ENCODE results near the gene ENTPD3.

ENTPD3 gene

DNA sequence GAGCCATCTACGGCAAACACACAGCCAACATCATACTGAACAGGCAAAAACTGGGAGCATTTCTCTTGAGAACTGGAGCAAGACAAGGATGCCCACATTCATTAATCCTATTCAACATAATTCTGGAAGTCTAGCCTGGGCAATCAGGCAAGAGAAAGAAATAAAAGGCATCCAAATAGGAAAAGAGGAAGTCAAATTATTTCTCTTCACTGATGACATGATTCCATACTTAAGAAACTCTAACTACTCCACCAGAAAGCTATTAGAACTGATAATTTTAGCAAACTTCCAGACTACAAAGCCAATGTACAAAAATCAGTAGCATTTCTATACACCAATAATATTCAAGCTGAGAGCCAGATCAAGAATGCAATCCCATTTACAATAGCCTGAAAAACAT, 17.3 kb upstream of the ENTPD3 start:
- TF ChIP-seq CSRNP3 (CRISPR knock-in tag; IDR thresholded peaks at IDR 0.05), result no peak
- no peak for TF ChIP-seq ZFP30 (CRISPR knock-in tag; IDR thresholded peaks at IDR 0.05)
- no peak for TF ChIP-seq TCF4 (CRISPR knock-in tag; IDR thresholded peaks at IDR 0.05; ENCODE audit: borderline replicate concordance)
- TF ChIP-seq GLIS3 (CRISPR knock-in tag; IDR thresholded peaks at IDR 0.05), result no peak
- TF ChIP-seq, protein P1, sequence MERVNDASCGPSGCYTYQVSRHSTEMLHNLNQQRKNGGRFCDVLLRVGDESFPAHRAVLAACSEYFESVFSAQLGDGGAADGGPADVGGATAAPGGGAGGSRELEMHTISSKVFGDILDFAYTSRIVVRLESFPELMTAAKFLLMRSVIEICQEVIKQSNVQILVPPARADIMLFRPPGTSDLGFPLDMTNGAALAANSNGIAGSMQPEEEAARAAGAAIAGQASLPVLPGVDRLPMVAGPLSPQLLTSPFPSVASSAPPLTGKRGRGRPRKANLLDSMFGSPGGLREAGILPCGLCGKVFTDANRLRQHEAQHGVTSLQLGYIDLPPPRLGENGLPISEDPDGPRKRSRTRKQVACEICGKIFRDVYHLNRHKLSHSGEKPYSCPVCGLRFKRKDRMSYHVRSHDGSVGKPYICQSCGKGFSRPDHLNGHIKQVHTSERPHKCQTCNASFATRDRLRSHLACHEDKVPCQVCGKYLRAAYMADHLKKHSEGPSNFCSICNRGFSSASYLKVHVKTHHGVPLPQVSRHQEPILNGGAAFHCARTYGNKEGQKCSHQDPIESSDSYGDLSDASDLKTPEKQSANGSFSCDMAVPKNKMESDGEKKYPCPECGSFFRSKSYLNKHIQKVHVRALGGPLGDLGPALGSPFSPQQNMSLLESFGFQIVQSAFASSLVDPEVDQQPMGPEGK (CRISPR knock-in tag; IDR thresholded peaks at IDR 0.05; ENCODE audit: borderline replicate concordance), result no peak
- TF ChIP-seq ARNTL (CRISPR knock-in tag; IDR thresholded peaks at IDR 0.05; ENCODE audit: borderline replicate concordance, low read depth), result no peak
- TF ChIP-seq RARB (CRISPR knock-in tag; IDR thresholded peaks at IDR 0.05), result no peak
- ATAC-seq, result no peak

DNA sequence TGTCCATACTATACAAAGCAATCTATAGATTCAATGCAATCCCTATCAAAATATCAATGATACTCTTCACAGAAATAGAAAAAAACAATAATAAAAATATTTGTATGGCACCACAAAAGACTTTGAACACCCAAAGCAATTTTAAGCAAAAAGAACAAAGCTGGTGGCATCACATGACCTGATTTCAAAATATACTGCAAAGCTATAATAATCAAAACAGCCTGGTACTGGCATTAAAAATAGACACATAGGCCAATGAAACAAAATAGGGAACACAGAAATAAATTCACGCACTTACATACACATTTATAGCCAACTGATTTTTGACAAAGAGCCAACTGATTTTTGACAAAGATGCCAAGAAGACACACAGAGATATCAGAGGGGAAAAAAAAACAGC, 9.2 kb upstream of the ENTPD3 start:
- no peak for ATAC-seq
- no peak for TF ChIP-seq TOX (CRISPR knock-in tag; IDR thresholded peaks at IDR 0.05; ENCODE audit: borderline replicate concordance)
- TF ChIP-seq GLIS3 (CRISPR knock-in tag; IDR thresholded peaks at IDR 0.05), result no peak
- TF ChIP-seq TSHZ2 (CRISPR knock-in tag; IDR thresholded peaks at IDR 0.05), result no peak
- TF ChIP-seq ARNTL (CRISPR knock-in tag; IDR thresholded peaks at IDR 0.05; ENCODE audit: borderline replicate concordance, low read depth), result no peak

- ATAC-seq, result no peak
- TF ChIP-seq ARNTL (CRISPR knock-in tag; IDR thresholded peaks at IDR 0.05; ENCODE audit: borderline replicate concordance, low read depth), result no peak
- TF ChIP-seq ZNF70 (CRISPR knock-in tag; IDR thresholded peaks at IDR 0.05), result no peak
- no peak for TF ChIP-seq POU6F1 (CRISPR knock-in tag; IDR thresholded peaks at IDR 0.05; ENCODE audit: borderline replicate concordance, low read depth)
- no peak for TF ChIP-seq CREB5 (CRISPR knock-in tag; IDR thresholded peaks at IDR 0.05; ENCODE audit: low read depth)
- TF ChIP-seq BACH2 (CRISPR knock-in tag; IDR thresholded peaks at IDR 0.05; ENCODE audit: borderline replicate concordance), result no peak
- no peak for TF ChIP-seq ZFP30 (CRISPR knock-in tag; IDR thresholded peaks at IDR 0.05)
- TF ChIP-seq RARB (CRISPR knock-in tag; IDR thresholded peaks at IDR 0.05), result no peak
- TF ChIP-seq ZC3H10 (CRISPR knock-in tag; IDR thresholded peaks at IDR 0.05), result no peak
These were observed 7.2 kb upstream of the ENTPD3 start for GRCh38 chr3:40379674-40380306.

DNA sequence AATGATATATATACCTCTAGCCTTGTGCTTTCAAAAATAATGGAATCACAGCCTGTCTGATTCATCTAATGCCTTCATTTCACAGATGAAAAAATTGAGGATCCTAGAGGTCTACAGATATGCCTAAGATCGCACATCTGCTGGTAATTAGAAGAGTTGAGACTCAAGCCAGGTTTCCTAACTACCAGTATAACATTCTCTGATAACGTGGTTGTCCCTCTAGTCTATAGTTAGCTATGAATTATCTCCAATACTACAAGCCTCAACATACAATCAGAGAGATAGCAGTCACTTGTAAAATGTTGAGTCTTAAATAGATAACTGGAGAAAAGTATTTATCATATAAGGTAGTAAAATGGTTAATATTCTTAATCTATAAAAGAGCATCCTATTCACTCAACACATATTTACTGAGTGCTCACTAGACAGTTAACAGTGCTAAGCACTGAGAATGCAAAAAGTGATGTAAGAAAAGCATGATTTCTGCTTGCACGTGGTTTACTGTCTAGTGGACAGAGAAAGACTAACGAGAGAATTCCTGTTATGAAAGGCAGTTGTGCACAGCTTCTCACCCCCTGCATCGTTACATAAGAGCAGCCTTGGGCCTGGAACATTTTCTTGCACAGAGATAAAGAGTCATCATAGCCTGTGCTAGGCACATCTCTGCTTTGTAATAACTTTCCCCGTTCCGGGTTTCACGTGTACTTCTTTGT, 4.9 kb upstream of the ENTPD3 start:
- TF ChIP-seq CSRNP3 (CRISPR knock-in tag; IDR thresholded peaks at IDR 0.05), result no peak
- TF ChIP-seq CREB5 (CRISPR knock-in tag; IDR thresholded peaks at IDR 0.05; ENCODE audit: low read depth), result no peak
- TF ChIP-seq ZC3H10 (CRISPR knock-in tag; IDR thresholded peaks at IDR 0.05), result no peak
- TF ChIP-seq BACH2 (CRISPR knock-in tag; IDR thresholded peaks at IDR 0.05; ENCODE audit: borderline replicate concordance), result no peak
- TF ChIP-seq ZNF565 (CRISPR knock-in tag; conservative IDR thresholded peaks at IDR 0.05; ENCODE audit: low read depth), result no peak
- TF ChIP-seq TOX (CRISPR knock-in tag; IDR thresholded peaks at IDR 0.05; ENCODE audit: borderline replicate concordance), result no peak
- no peak for TF ChIP-seq ZNF70 (CRISPR knock-in tag; IDR thresholded peaks at IDR 0.05)
- TF ChIP-seq ZFP3 (CRISPR knock-in tag; IDR thresholded peaks at IDR 0.05), result no peak
- TF ChIP-seq ESRRG (CRISPR knock-in tag; IDR thresholded peaks at IDR 0.05), result no peak
- ATAC-seq, result no peak

Measured in SK-N-SH treated with all-trans-retinoic acid at 6 μM for 48 hours (cell line).